ENCODE results near the gene POP4. TPM values are rescaled to one million over a fixed set of nuclear protein-coding genes. Genes with fewer than 3 reads are reported as not detected.
A peak's percentile ranks its signal among the peaks of the same experiment; 100 is the strongest.

POP4 gene
- total and polyA plus RNA-seq, 10 of the 15 experiments (the other 5 are each of a cell fraction or from before 2014, with no cell fraction given) = 52.1 to 231 (median 118) TPM

DNA sequence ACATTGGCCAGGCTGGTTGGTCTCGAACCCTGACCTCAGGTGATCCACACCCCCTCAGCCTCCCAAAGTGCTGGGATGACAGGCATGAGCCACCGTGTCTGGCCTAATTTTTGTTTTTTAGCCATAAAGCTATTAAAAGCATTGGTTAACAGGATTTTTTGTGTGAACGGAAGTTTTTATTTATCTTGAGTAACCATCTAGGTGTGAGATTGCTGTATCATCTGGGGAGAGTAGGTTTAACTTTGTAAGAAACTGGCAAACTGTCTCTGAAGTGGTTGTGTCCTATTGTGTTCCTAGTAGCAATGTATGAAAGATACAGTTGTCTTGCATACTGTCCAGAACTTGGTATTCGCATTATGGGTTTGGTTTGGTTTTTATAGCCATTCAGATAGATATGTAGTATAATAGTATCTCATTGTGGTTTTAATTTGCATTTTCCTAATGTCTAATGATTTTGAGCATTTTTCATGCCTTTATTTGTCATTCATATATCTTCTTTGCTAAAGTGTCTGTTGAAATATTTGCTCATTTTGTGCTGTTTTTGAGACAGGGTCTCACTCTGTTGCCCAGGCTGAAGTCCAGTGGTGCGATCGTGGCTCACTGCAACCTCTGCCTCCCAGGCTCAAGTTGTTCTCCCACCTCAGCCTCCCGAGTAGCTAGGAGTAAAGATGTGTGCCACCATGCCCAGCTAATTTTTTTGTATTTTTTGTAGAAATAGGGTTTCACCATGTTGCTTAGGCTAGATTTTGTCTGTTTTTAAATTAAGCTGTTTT lies 45.7 kb downstream of the POP4 start:
- Histone ChIP-seq H3K79me2 (ENCODE audit: control insufficient read depth, insufficient read depth, low read length) (no peaks in the 10 kb centered on the region), H4K20me1 (ENCODE audit: control insufficient read depth, insufficient read depth) (no peaks in the 10 kb centered on the region), H3K4me3 (no peak overlapping the region), H2AFZ (ENCODE audit: control insufficient read depth, low read depth, low read length) (no peak overlapping the region), H3K36me3 (ENCODE audit: control insufficient read depth in 2 of 2, insufficient read depth in 2 of 2, low read length in 1 of 2) (no peaks in the 10 kb centered on the region), H3K9me3 (replicated peaks; ENCODE audit: control insufficient read depth, insufficient read depth, low read length) (no peaks in the 10 kb centered on the region), H3K4me1 (ENCODE audit: control insufficient read depth, insufficient read depth, low read length) (no peaks in the 10 kb centered on the region), H3K4me2 (ENCODE audit: control insufficient read depth, insufficient read depth) (no peak overlapping the region), H3K9ac (ENCODE audit: control insufficient read depth, insufficient read depth, low read length) (no peak overlapping the region), H3K27me3 (replicated peaks in 1 of 2; ENCODE audit: control insufficient read depth in 2 of 2, insufficient read depth in 2 of 2, low read length in 1 of 2) (0 out of 4 replicates have a peak, but pooled peaks cover 0 to 3% of the 10 kb centered on the region in 2 experiments), H3K27ac (ENCODE audit: control insufficient read depth, insufficient read depth) (no peak overlapping the region)
- RAD21 ChIA-PET (ENCODE audit: unreplicated experiment) = no interaction called here
- TF ChIP-seq RELA (IDR thresholded peaks at IDR 0.05; ENCODE audit: borderline replicate concordance, partially characterized antibody) = no peak
- TF ChIP-seq, protein P1, sequence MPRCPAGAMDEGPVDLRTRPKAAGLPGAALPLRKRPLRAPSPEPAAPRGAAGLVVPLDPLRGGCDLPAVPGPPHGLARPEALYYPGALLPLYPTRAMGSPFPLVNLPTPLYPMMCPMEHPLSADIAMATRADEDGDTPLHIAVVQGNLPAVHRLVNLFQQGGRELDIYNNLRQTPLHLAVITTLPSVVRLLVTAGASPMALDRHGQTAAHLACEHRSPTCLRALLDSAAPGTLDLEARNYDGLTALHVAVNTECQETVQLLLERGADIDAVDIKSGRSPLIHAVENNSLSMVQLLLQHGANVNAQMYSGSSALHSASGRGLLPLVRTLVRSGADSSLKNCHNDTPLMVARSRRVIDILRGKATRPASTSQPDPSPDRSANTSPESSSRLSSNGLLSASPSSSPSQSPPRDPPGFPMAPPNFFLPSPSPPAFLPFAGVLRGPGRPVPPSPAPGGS (IDR thresholded peaks at IDR 0.05; ENCODE audit: borderline replicate concordance, insufficient read depth, low read depth, low read length, poor library complexity, severe bottlenecking) = peak; percentile 80
- CTCF ChIA-PET = no interaction called here
- WGBS (ENCODE audit: insufficient coverage, insufficient replicate concordance, low lambda C conversion rate, missing lambda C conversion rate) = 55% methylated on average over 7 of the region's 7 CpGs
- SMC1A ChIA-PET (ENCODE audit: uncharacterized antibody, unreplicated experiment) = interaction anchor here (0.7 kb wide), 2 partner anchors 11 to 162 kb away, joined by 3 read pairs; no protein-coding TSS in a partner anchor
- no peak for DNase-seq (ENCODE audit: low read depth, low spot score)
- intact Hi-C loops (cut with micrococcal nuclease; ENCODE audit: unreplicated experiment) (no loop called here), in situ Hi-C loops (cut with MboI) (no loop called here)
- BruUV-seq (replicated peaks) = no TSS peak
- FAIRE-seq = no peak
- POLR2A ChIA-PET = no interaction called here
- ATAC-seq = no peak

GRCh38 chr19:29653398-29653797 lies 47.3 kb downstream of the POP4 start:
- POLR2A ChIA-PET = no interaction called here

More at GRCh38 chr19:29653398-29653797, 47.3 kb downstream of the POP4 start:
- H3K4me3 ChIP-seq = no peak overlapping the region
- 0 out of 4 replicates have a peak, but pooled peaks cover 0 to 3% of the 10 kb centered on the region in 2 experiments for H3K27me3 ChIP-seq (replicated peaks in 1 of 2; ENCODE audit: control insufficient read depth in 2 of 2, insufficient read depth in 2 of 2, low read length in 1 of 2)
- DNase-seq (ENCODE audit: low read depth, low spot score) (no peak), ATAC-seq (no peak), FAIRE-seq (no peak)
- H3K4me2 ChIP-seq (ENCODE audit: control insufficient read depth, insufficient read depth) = no peak overlapping the region
- H3K9me3 ChIP-seq (replicated peaks; ENCODE audit: control insufficient read depth, insufficient read depth, low read length) = no peaks in the 10 kb centered on the region
- SMC1A ChIA-PET (ENCODE audit: uncharacterized antibody, unreplicated experiment) = no interaction called here
- no peaks in the 10 kb centered on the region for H3K36me3 ChIP-seq (ENCODE audit: control insufficient read depth in 2 of 2, insufficient read depth in 2 of 2, low read length in 1 of 2)
- H4K20me1 ChIP-seq (ENCODE audit: control insufficient read depth, insufficient read depth) = no peaks in the 10 kb centered on the region
- no peaks in the 10 kb centered on the region for H3K4me1 ChIP-seq (ENCODE audit: control insufficient read depth, insufficient read depth, low read length)
- no TSS peak for BruUV-seq (replicated peaks)
- no peak overlapping the region for H3K27ac ChIP-seq (ENCODE audit: control insufficient read depth, insufficient read depth)
- no peak for TF ChIP-seq MEF2B (IDR thresholded peaks at IDR 0.05; ENCODE audit: partially characterized antibody, poor library complexity, severe bottlenecking)
- TF ChIP-seq, protein P2, sequence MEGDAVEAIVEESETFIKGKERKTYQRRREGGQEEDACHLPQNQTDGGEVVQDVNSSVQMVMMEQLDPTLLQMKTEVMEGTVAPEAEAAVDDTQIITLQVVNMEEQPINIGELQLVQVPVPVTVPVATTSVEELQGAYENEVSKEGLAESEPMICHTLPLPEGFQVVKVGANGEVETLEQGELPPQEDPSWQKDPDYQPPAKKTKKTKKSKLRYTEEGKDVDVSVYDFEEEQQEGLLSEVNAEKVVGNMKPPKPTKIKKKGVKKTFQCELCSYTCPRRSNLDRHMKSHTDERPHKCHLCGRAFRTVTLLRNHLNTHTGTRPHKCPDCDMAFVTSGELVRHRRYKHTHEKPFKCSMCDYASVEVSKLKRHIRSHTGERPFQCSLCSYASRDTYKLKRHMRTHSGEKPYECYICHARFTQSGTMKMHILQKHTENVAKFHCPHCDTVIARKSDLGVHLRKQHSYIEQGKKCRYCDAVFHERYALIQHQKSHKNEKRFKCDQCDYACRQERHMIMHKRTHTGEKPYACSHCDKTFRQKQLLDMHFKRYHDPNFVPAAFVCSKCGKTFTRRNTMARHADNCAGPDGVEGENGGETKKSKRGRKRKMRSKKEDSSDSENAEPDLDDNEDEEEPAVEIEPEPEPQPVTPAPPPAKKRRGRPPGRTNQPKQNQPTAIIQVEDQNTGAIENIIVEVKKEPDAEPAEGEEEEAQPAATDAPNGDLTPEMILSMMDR (IDR thresholded peaks at IDR 0.05 in 2 of 3, conservative IDR thresholded peaks at IDR 0.05 in 1 of 3; ENCODE audit: control insufficient read depth in 2 of 3, extremely low read depth in 1 of 3, insufficient read depth in 1 of 3, low read depth in 3 of 3, low read length in 3 of 3) = no peak
- H2AFZ ChIP-seq (ENCODE audit: control insufficient read depth, low read depth, low read length) = no peak overlapping the region
- intact Hi-C loops (cut with micrococcal nuclease; ENCODE audit: unreplicated experiment) (no loop called here), in situ Hi-C loops (cut with MboI) (no loop called here)
- CTCF ChIA-PET = no interaction called here
- H3K9ac ChIP-seq (ENCODE audit: control insufficient read depth, insufficient read depth, low read length) = no peak overlapping the region
- RAD21 ChIA-PET (ENCODE audit: unreplicated experiment) = no interaction called here
- no peaks in the 10 kb centered on the region for H3K79me2 ChIP-seq (ENCODE audit: control insufficient read depth, insufficient read depth, low read length)
- 51% methylated on average over 5 of the region's 5 CpGs for WGBS (ENCODE audit: insufficient coverage, insufficient replicate concordance, low lambda C conversion rate, missing lambda C conversion rate)
